Stimulated activated CD4-positive, alpha-beta T cell treated with anti-CD3 and anti-CD28 coated beads, Interleukin-15, amount 100 ng/mL, for 24 hours (primary cell): ENCODE measurements around the gene TBC1D14.
A peak's percentile ranks its signal among the peaks of the same experiment; 100 is the strongest.

Experiments used
- DNase-seq: peaks from one replicate; pipeline ENCODE4 v3.0.0-alpha.2; 2020

The TBC1D14 gene

DNA sequence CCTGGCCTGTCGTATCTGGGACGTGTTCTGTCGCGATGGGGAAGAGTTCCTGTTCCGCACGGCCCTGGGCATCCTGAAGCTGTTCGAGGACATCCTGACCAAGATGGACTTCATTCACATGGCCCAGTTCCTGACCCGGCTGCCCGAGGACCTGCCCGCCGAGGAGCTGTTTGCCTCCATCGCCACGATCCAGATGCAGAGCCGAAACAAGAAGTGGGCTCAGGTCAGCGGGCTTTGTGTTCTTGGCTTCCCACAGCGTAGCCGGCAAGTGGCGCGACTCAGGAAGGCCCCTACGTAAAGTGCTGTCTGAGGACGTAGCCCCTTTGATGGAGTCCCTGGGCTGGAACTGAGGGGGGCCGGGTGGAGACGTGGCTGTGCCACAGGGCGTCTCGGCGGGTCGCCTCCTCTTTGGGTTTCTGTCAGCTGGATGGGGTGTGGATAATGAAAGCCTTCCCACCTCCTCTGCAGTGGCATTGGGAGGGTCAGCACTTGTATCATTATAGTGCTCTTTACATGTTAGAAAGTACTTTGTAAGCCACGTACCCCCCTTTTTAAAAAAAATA, 115.5 kb downstream of the TBC1D14 start:
- DNase-seq, result no peak

GRCh38 chr4:7026107-7026506, 116.5 kb downstream of the TBC1D14 start:
- no peak for DNase-seq

DNA sequence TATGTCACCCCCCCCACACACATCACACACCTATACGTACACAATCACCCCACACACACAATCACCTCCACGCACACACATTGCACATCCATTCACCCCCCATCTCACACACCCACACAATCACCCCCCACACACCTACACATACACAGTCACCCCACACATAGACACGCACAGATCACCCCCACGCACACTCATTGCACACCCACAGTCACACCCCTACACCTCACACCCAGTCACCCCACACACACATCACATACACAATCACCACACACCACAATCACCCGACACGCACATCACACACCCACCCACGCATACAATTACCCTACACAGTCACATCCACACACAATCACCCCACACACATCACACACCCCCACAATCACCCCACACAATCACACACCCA, 117.7 kb downstream of the TBC1D14 start:
- DNase-seq, result no peak

DNA sequence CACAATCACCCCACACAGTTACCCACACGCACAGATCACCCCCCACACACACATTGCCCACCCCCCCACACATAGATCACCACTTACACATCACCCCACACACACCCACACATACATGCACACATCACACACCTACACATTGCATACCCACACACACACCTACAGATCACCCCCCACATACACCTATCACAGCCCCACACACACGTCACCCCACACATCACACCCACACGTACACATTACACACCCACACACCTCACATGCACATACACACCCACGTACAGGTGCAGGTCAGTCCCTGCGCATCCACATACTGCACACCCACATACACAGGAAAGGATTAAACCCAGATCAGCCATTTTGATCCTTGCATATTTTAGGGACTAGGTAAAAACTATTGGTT, 118.3 kb downstream of the TBC1D14 start:
- no peak for DNase-seq

DNA sequence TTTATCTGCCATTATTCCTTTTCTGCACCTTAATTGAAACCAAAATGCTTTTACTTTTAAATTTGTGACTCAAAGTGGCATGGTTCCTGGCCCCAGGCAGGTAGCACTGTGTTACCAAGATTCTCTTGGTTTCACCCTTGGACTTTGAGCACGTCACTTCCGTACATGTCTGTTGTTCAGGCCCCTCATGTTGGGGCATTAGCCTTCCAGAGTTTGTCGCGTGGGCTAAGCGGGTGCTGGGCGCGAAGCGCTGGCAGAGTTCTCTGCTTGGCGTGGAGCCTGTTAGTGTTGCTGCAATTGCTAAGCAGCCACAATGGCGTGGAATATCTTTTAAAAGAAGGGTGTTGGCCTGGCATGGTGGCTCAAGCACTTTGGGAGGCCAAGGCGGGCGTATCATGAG, 119.6 kb downstream of the TBC1D14 start:
- no peak for DNase-seq

- DNase-seq, result no peak
These were observed 120.3 kb downstream of the TBC1D14 start for GRCh38 chr4:7029921-7030320.

GRCh38 chr4:7030856-7031255, 121.2 kb downstream of the TBC1D14 start:
- DNase-seq, result no peak

GRCh38 chr4:7031558-7032449, 122.2 kb downstream of the TBC1D14 start:
- no peak for DNase-seq

GRCh38 chr4:7032596-7032995, 123.0 kb downstream of the TBC1D14 start:
- DNase-seq, result no peak

DNA sequence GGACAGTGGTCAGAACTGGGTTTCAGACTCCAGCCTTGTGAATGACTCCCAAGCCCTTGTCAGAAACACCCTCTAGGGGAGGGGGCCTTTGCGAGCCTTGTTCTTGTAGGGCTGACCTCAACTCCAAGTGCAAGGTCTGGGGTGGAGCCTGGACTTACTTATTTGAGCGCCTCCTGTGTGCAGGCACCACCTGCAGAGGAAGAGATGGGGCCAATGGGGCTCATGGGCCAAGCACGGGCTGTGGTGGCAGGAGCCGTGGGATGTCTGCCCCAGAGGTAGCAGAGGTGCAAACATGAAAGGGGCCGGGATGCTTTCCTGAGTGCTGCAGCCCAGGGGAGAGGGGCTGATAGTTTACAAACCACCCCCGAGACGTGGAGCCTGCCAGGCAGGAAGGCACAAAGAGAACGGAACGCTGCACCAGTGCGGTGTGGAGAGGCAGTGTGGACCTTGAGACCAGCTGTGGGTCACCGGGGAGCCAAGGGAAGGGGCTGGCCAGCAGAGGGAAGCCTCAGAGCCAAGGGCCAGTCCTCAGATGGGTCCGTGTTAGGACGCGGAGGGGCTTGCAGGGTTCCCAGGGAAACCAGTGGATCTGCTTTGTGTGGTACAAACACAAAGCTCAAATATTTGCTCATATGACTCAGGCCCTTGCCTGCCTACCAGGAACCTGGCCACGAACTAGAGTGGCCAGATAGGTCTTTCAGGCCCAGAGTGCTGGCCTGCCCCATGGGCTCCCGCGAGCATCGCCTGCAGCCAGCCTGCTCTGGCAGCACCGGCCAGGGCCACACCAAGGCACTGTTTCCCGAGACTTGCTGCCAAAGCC, 124.8 kb downstream of the TBC1D14 start:
- DNase-seq, result no peak

GRCh38 chr4:7037425-7037824, 127.8 kb downstream of the TBC1D14 start:
- DNase-seq, result no peak

GRCh38 chr4:7040765-7041164, 131.1 kb downstream of the TBC1D14 start:
- DNase-seq, result no peak

- no peak for DNase-seq
These were observed 131.6 kb downstream of the TBC1D14 start for GRCh38 chr4:7041246-7041645.

- no peak for DNase-seq
These were observed 132.3 kb downstream of the TBC1D14 start for GRCh38 chr4:7041801-7042502.

DNA sequence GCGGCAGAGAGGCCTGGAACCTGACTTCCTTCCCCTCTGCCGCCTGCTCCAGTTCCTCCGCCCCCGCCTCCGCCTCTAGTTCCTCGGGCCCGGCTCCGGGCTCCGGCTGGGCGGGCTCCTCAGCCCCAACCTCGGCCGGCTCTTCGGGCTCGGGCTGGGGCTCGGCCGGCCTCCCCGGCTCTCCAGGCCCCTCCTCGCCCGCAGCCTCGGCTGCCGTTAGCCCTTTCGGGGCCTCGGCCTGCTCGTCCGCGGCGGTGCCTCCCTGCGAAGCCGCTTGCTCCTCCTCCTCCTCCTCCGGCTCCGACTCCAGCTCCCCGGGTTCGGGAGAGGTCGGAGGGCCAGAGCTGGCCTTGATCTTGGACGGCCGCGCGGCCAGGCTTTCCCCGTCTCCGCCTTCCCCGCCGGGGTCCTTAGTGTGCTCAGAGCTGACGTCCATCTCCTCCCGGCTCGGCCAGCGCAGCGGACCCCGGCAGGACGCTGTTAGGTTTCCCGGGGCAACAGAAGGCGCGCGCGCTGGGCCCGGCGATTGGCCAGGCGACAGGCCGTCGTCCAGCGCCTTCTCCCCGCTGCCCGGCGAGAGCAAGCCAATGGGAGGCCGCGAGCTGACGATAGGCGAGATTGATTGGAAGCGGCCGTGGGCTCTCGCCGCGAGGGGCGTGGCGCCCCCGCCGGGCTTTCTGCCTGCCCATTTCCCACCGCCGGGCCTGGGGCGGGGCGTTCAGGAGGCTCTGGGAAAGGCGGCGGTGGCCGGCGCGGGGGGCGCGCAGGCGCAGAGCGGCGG, 133.1 kb downstream of the TBC1D14 start:
- DNase-seq, result peak; percentile 96

DNA sequence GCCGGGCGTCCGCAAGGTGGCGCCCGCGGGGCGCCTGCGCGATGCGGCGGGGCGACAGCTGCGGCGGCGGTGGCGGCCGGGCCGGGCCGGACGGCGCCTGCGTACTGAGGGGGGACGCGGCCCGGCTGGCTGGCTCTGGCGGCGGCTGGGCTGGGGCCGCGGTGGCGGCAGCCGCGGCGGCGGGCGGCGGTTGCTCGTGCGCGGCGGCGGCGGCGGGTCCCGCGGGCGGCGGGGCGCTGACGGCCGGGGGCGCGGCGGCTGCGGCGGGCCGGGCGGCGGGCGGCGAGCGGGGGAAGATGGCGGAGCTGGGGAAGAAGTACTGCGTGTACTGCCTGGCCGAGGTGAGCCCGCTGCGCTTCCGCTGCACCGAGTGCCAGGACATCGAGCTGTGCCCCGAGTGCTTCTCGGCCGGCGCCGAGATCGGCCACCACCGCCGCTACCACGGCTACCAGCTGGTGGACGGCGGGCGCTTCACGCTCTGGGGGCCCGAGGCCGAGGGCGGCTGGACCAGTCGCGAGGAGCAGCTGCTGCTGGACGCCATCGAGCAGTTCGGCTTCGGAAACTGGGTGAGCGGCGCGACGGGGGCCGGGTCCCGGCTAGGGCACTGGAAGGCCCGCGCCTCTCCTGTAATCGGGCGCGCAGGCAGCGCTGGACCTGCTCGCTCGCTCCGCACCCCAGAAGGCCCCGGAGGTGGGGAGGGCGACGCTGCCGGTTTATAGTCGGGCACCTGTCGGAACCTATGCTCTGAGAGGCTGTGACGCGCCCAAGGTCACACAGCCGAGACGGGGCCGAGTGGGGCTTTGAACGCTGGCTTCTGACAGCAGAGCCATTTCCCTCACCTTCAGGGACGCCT, 133.9 kb downstream of the TBC1D14 start, which contains the start of gene TADA2B:
TADA2B (plus strand) TSS at position 89 of the 853 bp plus-strand sequence; CDS start at position 297, 208 bp downstream.
- peak; percentile 66 for DNase-seq

GRCh38 chr4:7044137-7044930, 134.7 kb downstream of the TBC1D14 start:
- no peak for DNase-seq

- DNase-seq, result no peak
These were observed 135.9 kb downstream of the TBC1D14 start for GRCh38 chr4:7045553-7045952.

DNA sequence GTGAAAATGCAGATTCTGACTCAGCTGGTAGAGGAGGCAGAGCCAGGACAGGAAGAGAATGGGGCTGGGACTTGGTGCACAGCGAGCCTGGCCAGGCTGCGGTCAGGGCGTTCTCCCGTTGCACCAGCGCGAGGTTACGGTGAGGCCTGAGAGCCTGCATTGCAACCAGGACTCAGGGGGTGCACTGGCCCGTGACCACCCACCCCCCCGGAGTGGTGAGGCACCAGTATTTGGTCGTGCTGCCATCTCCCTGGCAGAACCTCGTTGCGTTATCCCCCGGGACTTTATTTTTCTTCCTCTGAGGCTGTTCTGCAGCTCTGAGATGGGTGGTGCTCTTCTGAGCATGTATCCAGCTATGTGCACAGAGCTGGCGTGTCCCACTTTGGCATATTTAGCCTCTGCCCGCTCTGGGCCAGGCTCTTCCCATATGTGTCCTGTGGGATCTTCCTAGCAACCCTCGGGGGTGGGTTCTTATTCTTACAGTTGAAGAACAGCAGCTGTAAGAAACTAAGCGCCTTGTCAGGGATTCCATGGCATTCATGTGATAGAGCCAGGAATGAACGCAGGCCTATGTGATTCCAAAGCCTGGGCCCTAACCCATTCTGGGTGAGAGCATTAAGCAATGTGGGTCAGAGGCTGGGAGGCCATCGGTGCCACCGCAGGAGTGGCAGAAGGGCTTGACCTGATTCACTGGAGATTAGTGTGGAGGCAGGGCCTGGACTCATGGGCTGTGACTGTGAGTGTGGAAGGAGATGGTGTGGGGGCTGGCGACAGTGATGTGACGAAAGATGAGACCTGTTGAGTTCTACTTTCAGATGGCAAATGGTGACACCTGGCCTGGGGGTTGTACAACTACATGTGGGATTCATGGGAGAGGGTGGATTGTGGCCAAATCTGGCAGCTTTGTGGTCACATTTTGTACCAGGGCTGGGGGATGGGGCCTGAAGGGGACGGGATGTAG, 136.6 kb downstream of the TBC1D14 start:
- no peak for DNase-seq
